ENCODE results near the gene FANK1. TPM values are rescaled to one million over a fixed set of nuclear protein-coding genes. Genes with fewer than 3 reads are reported as not detected.

Gene FANK1, protein sequence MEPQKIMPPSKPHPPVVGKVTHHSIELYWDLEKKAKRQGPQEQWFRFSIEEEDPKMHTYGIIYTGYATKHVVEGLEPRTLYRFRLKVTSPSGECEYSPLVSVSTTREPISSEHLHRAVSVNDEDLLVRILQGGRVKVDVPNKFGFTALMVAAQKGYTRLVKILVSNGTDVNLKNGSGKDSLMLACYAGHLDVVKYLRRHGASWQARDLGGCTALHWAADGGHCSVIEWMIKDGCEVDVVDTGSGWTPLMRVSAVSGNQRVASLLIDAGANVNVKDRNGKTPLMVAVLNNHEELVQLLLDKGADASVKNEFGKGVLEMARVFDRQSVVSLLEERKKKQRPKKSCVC
- polyA plus RNA-seq (ENCODE audit: insufficient read length) = 0.56 TPM

DNA sequence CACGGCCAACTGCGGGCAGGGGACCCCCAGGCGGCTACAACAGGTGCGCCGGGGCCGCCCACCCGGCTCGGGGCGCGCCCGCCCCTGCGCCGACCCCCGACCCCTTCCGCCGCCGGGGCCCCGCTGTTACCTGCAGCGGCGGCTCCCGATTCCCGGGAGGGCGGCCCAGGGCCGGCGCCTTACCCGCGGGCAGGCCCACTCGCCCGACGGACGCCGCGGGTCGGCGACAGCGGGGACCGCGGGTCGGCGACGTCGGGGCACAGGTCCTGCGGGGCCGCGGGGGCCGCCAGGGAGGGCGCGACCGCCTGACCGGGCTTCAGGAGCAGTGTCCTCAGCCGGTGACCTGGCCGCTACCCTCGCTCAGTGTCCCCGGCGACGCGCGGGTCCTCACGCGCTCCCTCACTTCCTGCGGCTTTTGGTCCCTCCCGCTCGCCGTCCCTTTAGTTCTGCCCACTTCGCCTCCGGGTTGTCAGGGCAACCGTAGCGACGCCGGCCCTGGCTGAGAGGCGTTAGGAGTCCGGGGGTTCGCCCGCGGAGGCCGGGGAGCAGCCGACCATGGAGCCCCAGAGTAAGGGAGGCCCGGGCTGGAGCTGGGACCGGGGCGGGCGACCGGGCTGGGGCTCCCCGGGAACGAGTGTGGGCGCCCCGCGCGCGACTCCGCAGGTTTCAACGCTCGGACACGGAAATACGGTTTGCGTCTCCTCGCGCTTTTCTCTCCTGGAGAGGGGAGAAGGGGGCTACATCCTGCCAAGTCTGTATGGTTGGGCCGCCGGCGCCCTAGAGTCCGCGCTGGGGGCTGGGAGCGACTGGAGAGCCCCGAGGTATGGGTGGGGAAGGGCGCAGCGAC is at the start of gene FANK1:
FANK1 (plus strand) TSS at position 477 of the 847 bp plus-strand sequence; CDS start at position 556, 79 bp downstream.
- peak; percentile 88 for DNase-seq

DNA sequence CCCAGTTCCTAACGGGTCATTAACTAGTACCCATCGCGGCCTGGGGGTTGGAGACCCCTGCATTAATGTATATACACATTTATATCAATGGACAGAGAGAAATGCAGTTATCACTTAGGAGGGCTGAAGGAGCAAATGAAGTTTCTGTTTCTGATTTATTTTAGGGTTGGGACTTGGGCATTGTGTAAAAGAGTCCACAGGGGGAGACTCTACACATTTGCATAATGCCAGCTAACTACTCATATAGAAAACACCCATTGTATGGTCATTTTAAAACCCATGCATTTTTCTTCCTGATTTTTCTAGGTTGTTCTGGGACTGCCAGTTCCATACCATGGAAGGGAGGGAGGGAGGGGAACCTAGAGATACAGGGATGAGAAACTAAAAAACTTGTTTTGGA is 49.5 kb upstream of the FANK1 start:
- no peak for DNase-seq

DNA sequence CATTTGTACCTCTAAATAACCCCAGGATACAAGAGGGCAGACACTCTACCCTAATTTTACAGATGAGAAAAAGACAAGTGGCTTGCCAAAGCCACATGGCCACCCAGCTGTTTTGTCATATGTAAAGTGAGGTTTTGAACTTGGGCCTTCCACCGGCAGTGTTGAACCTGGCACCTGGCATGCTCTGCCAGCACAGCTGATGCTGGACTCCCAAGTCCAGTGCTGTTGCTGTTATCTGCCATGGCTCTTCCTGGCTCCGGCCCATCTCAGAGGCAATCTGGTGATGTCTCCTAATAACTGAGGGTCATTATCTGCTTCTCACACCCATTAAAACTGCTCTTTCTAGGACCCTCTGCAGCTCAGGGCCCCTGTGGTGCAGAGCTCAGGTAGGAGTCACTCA is 48.0 kb upstream of the FANK1 start:
- no peak for DNase-seq

DNA sequence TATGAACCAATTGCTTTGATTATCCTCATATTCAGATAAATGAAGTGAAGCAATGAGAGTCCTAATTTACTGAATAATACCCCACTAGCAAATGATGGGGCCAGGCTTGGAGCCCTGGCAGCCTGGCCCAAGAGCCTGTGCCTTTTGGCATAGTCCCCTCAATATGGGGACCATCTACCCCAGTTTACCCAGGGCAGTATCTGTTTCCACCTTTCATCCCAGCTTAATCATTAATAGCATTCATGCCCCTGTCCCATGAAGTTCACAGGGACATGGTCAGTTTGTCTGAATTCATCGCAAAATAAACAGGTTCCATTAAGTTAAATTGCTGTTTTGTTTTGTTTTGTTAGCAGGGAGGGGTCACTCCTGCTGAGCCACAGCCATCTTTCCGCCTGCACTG is 47.5 kb upstream of the FANK1 start:
- no peak for DNase-seq

DNA sequence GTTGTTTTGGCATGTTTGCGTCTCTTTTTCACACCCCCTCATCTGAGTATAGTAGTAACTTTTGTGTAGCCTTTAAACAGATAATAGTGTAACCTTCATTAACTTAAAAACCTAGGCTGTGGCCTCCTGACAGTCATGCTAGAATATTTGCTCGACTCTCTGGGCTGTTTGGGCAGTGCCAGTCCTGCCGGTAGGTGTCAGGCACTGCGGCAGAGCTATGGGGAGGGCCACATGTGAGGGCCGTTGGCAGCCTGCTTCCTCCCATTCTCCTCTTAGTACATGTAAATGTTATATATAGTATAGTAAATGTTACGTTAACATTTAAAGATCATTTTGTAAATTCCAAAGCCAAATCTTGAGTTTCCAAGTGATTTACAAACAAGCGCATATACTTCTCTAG is 46.9 kb upstream of the FANK1 start:
- DNase-seq = no peak

DNA sequence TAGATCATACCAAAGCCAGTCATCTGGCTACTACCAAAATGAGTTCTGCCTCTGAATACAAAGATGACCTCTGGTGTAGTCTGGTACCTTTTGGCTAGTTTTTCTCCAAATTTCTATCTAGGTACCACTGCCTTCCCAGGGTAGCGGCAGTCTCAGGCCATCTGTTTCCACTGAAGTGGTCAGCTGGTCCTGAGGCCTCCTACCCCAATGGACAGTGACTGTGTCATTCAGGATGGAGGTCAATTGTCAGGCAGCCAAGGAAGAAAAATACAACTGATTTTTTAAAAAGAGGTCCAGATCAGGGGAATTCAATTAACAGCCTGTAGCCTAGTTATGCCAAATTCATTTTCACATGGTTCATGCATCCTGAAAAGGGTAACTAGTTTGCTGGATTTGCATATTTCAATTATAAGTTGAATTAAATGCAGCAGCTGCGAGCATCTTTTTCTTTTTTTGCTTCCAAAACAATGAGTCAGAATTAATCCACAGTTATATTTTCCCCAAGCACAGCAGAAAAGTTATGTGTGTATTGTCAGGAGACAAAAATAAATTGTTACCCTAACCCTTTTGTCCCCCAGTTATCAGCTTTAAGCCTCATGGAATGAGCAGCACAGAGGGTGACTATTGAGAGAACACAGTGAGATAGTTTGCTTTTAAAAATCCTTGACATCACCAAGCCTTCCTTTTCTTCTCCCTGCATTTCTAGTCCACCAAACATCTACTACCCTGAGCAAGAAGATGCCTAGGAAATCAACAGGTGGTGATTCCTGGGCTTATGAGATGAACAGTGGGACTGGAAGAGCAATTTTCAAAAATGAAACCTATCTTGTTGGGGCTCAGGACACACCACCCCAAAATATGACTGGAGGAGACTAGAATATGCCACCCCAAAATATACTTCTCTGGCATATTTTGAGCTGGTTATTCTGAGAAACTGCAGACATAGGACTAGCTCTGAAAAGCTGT is 45.3 kb upstream of the FANK1 start:
- DNase-seq = no peak

DNA sequence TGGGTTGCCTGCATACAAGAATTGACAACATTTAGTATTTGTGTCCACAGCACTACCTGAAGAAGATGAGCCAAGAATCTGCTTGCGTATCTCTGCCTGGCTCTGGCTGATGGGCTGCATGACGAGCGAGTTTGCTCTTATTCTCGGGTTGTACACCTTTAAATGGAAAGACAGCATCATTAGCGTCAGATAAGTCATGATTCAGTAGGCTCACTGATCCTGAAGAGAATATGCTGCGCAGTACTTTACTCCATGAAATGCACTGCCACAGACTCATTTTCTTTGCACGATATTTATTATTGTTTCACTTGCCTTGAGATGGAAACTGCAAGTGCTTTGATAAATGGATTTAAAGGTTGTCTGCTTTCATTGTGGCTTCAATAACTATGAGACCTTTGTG is 43.9 kb upstream of the FANK1 start:
- DNase-seq = no peak

DNA sequence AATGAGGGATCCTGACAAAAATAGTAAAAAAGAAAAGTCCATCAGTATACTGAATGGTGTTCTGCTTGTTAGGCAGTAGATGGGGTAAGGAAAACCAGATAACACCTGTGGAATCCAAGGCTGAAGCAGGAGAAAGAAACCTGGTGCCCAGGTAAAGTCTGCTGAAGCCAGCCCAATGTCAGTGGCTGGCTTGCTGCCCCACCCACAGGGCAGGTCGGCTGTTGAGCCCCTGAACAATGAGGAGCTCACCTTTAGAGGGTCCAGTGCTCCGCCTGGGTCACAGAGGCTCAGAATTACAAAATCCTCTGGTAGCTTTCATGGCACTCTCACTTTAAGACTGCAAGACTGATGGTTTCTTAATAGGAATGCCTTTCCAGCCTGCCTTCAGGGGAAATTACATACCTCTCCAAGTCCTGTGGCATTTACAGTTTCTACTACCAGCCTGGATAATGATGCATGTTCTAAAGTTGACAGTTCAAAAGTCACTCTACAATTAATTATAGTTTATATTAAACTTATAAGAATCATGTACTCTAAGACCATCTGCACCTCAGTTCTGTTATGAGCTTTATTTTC is 39.1 kb upstream of the FANK1 start:
- no peak for DNase-seq

DNA sequence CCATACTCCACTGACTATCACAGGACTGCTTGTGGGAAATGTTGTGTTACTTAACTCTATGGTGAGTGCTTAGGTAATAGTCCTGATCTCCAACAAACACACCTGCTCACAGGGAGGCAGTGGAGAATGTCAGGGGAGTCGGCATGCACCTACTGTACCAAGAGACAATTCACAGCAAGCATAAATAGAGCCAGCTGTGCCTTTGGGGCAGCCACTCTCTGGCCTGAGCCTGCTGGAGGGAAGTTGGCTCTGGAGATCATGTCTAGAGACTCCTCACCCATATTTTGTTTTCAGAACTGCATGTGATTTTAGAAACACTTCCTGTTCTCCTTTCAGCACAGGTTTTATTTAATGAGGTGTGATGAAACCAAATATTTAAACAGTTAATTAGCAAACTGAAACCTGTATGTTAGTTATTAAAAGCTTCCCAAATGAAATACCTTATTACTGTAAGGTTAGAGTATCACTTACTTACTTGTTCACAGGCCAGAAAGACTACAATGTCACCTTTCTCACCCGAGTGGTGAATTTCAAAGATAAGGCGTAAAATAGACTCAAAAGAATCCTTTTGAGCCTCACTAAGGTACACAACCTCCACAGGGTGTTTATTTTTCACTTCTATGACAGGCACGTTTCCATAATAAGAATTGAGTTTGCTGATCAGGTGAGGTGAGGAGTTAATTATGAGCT is 37.1 kb upstream of the FANK1 start:
- no peak for DNase-seq

DNA sequence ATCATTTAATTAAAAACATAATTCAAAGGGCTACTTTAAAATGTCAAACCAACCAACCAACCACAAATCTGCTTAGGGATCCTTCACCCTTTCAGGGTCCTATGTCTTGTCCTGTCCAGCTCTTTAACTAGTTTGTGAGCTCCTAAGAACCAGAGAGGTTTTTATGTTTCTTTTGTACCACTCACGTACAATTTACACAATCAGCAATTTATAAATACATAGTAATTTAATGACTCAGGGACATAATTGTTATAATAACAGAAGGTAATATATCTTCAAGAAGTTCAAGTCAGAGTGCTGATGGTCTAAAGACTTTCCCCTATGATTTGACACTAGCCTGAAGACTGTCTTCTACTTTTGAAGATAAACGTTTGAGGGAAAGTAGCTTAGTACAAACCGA is 31.2 kb upstream of the FANK1 start:
- DNase-seq = no peak

DNA sequence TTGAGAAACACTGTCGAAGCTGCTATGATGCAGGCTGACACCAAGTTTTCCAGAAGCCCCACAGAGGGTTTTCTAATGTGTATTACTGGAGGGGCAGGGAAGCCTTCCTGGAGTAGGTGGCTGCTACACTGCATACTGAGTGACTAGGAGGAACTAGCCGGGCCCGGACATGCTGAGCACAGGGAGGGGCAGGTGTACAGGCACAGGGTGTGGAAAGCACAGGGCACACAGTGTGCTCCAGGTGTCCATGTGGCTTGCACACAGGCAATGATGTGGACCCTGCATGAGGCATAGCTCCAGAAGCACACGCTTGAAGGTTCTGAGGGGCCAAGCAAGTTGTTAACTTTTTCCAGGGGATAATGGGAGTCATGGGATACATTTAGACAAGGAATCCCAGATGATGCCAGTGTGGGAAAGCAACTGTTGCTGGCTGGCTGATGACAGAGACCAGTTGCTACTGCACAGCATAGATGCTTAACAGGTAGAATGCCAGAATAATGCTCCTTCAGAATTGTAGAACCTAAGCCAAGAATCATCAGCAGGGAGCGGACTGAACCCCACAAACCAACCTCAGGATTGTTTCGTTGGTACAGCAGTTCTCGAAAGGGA is 29.8 kb upstream of the FANK1 start:
- no peak for DNase-seq

DNA sequence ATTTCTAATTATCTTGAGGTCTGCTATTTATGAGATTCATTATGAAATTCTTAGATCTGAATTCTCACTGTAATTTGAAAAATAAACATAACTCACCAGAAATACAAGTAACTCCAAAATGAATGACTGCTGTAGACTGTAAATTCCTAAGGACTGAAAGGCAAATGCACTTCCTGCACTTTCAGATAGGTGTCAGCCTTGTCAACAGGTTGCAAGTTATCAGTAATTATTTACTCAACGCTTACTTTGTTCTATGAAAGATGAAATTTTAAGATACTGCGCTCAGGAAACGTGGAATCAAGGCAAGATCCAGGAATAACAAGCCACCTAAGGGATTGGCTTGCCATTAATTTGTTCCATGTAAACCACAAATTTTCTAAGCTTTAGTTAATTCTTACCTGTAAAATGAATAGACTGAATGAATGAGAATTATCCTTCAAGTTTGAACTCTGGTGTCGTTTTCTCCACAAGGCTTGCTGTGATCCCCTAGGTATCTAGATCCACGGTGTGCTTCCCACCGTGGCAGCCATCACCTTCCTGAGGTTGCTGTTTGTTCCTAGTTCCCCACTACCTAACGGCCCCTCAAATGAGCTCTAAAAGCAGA is 27.9 kb upstream of the FANK1 start:
- DNase-seq = peak; percentile 13

DNA sequence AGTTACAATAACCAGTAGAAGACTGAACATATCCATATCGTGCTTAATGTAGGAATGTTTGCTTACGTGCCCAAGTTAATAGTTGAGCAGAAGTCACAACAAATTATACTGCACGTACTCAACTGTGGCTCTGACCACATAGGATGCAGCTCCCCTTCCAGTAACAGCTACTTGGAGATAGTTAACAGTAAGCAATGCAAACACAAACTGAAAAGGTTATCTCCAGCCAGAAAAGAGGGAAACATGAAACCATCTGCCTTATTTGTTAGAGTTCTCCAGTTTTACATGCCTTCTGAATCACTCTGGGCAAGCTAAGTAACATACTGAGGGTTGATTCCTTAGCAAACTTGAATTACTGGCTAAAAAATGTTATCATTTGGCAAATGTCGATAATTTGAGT is 25.0 kb upstream of the FANK1 start:
- no peak for DNase-seq

DNA sequence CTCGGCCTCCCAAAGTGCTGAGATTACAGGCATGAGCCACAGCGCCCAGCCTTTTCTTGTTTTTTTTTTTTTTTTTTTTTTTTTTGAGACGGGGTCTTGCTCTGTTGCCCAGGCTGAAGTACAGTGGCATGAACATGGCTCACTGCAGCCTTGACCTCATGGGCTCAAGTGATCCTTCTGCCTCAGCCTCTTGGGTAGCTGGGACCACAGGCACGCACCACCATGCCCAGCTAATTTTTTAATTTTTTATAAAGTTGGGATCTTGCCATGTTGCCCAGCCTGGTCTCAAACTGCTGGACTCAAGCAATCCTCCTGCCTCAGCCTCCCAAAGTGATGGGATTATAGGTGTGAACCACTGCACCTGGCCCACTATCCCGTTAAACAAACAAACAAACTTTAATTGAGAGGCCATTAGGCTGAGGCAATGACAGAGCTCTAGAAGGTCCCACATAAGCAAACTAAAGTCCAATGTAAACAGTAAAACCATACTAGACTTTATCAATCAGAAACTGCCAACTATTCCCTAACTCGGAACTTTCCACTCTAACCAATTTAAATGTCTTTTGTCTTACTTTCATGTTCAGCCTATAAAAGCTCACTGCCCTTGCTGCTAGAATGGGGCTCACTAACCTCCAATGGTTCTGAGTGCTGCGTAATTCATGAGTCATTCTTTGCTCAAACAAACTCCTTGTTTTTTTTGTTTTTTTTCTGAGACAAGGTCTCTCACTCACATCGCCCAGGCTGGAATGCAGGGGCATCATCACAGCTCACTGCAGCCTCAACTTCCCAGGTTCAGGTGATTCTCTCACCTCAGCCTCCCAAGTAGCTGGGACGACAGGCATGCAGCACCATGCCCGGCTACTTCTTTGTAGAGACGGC is 17.2 kb upstream of the FANK1 start:
- DNase-seq = no peak

DNA sequence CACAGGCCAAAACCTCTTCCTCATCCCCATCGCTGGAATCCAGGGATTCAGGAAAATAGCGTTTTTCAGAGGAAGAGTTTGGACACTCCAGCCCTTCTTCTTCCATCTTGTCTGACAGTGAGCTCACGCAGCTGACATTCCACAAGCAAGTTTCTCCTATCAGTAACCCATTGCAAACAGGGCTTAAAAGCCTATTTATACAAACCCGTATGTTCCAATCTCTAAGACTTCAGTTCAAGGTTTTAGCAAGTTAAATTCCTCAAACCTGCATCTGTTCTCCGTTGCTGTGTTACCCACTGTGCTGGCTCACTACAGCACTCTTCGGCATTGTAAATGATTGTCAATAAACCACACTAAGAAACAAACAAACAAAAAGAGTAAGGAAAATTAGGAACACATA is 15.6 kb upstream of the FANK1 start:
- DNase-seq = no peak

DNA sequence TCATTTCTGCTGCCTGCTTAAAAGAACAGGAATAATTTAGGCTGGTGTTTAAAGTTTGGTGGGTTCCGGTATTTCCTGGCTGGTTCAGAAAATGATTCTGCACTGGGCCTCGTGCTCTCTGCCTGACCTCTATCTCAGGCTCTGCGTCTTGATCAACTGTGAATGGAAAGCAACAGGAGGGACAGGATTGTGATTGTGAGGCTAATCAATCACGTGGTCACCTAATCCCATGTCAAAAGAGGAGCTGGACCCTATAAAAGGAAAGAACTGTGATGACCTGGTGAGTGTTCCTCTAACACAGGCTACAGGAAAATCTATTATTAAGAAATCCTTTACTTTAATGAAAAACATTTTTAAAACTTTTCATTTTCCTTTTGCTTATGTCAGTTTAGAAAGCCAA is 15.2 kb upstream of the FANK1 start, which contains the start of gene DHX32:
DHX32 (minus strand) TSS at position 101 of the 400 bp plus-strand sequence. CDS start 468 bp downstream, outside the sequence.
- no peak for DNase-seq

DNA sequence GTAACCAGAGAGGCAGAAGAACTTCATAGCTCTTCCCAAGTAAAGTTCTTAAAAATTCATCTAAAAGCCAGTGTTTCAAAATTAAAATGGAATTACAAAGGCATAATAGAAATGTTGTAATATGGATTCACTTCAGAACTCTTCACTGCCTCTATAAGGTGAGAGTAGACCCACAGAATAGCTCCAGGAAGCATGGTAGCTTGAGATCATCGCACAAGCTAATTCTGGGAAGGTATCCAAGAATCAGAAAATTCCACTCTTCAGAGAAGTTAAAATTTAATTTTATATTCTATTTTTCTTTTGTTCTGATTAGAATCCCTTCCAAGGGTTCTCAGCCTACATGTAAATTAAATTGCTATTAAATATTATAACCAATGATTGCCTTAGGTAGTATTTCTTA is 13.8 kb upstream of the FANK1 start:
- DNase-seq = no peak

DNA sequence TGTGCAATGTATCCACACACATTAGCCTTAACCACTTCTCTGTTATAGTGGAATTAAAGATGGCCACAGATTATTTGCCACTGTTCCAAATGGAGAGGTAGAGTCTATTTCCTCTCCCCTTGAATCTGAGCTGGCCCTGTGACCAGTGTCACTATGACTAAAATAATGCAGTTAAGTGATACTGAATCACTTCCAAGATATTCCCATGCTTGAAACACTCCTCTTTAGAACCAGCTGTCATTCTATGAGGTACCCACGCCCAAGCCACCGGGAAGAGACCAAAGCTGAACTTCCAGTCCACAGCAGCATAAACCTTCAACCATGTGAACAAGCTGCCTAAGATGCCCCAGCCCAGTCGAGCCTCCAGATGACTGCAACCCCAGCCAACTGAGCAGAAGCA is 13.2 kb upstream of the FANK1 start:
- DNase-seq = no peak

DNA sequence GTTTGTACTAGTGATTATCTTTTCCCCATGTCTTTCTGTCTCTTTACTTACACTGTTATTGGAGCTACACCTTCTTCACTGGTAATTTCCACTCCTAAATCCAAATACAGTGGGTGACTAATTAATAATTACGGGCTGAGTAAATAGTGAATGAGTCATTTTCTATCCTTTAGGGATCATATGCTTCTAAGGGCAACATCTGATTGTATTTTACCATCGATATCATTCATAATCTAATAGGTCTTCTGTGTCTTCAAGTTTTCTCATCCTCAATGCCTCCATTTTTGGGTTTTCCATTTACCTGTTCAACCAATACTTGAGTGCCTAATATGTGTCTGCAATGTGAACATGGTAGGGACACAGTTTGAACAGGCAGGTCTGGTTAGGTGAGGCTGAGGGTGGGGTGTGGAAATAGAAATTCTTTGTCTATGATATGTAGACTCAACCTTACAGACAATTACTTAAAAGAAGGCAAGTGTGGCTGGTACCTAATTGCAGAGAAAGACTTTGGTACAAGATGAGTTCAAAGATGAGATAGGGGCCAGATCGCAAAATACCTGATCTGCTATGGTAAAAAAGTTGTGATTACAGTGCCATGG is 9.4 kb upstream of the FANK1 start:
- no peak for DNase-seq
